Activated naive CD4-positive, alpha-beta T cell treated with anti-CD3 and anti-CD28 coated beads, Interleukin-2, amount 50 U/mL, for 24 hours (primary cell): Measurements from ENCODE around the gene HTR1E.
"Not testable (repeated sequence)": the region's sequence is repeated elsewhere in the genome, so short reads cannot be mapped to it uniquely, and the experiment has no call there.

ENCODE experiments used
- H3K27ac Mint-ChIP-seq: one replicate; pipeline ENCODE4 v1.8.0; 2021; ENCODE audit warnings: mild to moderate bottlenecking, mixed read lengths
- H3K27me3 Mint-ChIP-seq: one replicate; pipeline ENCODE4 v1.8.0; 2021; ENCODE audit warnings: mixed read lengths
- H3K36me3 Mint-ChIP-seq: one replicate; pipeline ENCODE4 v1.8.0; 2021; ENCODE audit warnings: mixed read lengths
- H3K4me1 Mint-ChIP-seq: one replicate; pipeline ENCODE4 v1.8.0; 2021; ENCODE audit warnings: mixed read lengths
- H3K4me3 Mint-ChIP-seq: one replicate; pipeline ENCODE4 v1.8.0; 2021; ENCODE audit warnings: mild to moderate bottlenecking, mixed read lengths
- H3K9me3 Mint-ChIP-seq: one replicate; pipeline ENCODE4 v1.8.0; 2021; ENCODE audit warnings: mixed read lengths

The HTR1E gene

GRCh38 chr6:86959656-86960055 lies 22.3 kb downstream of the HTR1E start:
- no peaks in the 10 kb centered on the region for H3K4me1 Mint-ChIP-seq
- no peaks in the 10 kb centered on the region for H3K9me3 Mint-ChIP-seq
- H3K27me3 Mint-ChIP-seq = no peaks in the 10 kb centered on the region
- no peak overlapping the region for H3K4me3 Mint-ChIP-seq
- H3K36me3 Mint-ChIP-seq = no peaks in the 10 kb centered on the region
- no peak overlapping the region for H3K27ac Mint-ChIP-seq

DNA sequence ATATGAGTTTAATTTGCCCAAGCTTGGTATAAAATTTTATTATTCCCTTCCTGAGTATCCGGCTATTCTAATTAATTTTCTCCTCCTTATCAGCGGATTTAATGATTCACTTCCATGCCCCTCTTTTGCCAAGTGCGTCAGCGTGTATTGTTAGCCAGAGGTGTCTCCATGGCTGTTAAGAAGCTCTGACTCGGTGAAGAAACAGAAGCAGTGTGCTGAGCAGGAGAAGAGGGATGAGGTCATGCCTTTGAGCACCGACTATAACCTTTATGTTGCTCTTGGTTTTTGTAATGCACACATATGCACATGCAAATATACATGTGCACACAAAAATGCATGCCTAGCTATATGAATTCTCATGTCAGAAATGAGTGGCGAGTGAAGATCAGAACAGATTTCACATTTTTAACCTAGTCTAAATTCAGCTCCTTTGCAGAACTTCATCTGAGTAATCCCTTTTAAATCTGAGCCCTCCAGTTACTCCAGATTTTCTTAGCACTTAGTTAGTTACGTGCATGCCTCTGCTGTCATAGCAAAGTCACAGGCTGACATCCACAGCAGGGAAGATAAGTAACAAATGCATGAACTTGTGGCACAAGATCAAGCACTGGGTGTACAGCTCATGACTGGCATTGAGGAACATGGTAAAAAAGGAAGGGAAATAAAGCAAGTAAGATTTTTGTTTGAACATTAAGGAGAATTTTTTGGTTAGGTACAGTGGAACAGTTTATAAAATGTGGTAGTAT lies 24.3 kb downstream of the HTR1E start:
- Mint-ChIP-seq H3K27ac (no peak overlapping the region), H3K4me1 (no peaks in the 10 kb centered on the region)

GRCh38 chr6:86963352-86963751 lies 26.0 kb downstream of the HTR1E start:
- H3K4me1 Mint-ChIP-seq = no peaks in the 10 kb centered on the region
- no peak overlapping the region for H3K4me3 Mint-ChIP-seq
- no peaks in the 10 kb centered on the region for H3K27me3 Mint-ChIP-seq
- H3K36me3 Mint-ChIP-seq = no peaks in the 10 kb centered on the region
- H3K9me3 Mint-ChIP-seq = no peaks in the 10 kb centered on the region
- H3K27ac Mint-ChIP-seq = no peak overlapping the region

More for the DNA sequence above, 24.3 kb downstream of the HTR1E start:
- Mint-ChIP-seq H3K36me3 (no peaks in the 10 kb centered on the region), H3K9me3 (no peaks in the 10 kb centered on the region), H3K27me3 (no peaks in the 10 kb centered on the region), H3K4me3 (no peak overlapping the region)

DNA sequence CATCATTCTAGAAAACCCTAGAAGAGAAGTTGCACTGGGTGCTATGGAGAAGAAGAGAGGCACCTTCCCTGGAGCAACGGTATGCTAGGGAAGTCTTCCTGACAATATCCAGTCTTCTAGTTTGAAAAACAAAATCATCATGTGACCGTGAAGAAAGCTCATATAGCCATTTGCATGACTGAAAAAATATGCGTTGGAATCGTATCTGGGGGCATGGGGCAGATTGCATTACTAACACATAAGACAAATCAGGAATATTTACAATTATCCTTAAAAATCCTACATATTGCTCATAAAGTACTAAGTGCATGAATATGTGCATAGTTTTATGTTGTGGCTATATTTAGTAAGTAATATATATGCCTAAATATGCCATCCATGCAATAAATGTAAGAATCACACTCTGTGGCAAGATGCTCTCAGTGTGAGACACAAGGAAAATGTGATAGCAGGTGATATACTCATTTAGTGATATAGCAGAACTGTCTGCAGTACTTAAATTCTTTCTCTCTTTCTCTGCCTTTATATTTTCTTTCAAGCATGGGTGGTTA lies 26.8 kb downstream of the HTR1E start:
- Mint-ChIP-seq H3K27ac (no peak overlapping the region), H3K4me3 (no peak overlapping the region), H3K36me3 (no peaks in the 10 kb centered on the region), H3K9me3 (no peaks in the 10 kb centered on the region), H3K27me3 (no peaks in the 10 kb centered on the region), H3K4me1 (no peaks in the 10 kb centered on the region)

GRCh38 chr6:86966271-86966670 lies 28.9 kb downstream of the HTR1E start:
- Mint-ChIP-seq H3K27ac (no peak overlapping the region), H3K4me3 (no peak overlapping the region), H3K9me3 (no peaks in the 10 kb centered on the region), H3K27me3 (no peaks in the 10 kb centered on the region), H3K4me1 (no peaks in the 10 kb centered on the region), H3K36me3 (no peaks in the 10 kb centered on the region)

- H3K9me3 Mint-ChIP-seq = no peaks in the 10 kb centered on the region
- no peak overlapping the region for H3K27ac Mint-ChIP-seq
- H3K4me1 Mint-ChIP-seq = no peaks in the 10 kb centered on the region
- H3K27me3 Mint-ChIP-seq = no peaks in the 10 kb centered on the region
- no peak overlapping the region for H3K4me3 Mint-ChIP-seq
- no peaks in the 10 kb centered on the region for H3K36me3 Mint-ChIP-seq
Observed at GRCh38 chr6:86969573-86969972, 32.2 kb downstream of the HTR1E start.

- no peaks in the 10 kb centered on the region for H3K36me3 Mint-ChIP-seq
- no peak overlapping the region for H3K4me3 Mint-ChIP-seq
- no peak overlapping the region for H3K27ac Mint-ChIP-seq
- H3K9me3 Mint-ChIP-seq = no peaks in the 10 kb centered on the region
- H3K4me1 Mint-ChIP-seq = no peaks in the 10 kb centered on the region
- H3K27me3 Mint-ChIP-seq = peaks cover 3% of the 10 kb centered on the region
Observed at GRCh38 chr6:86973088-86973487, 35.8 kb downstream of the HTR1E start.

- Mint-ChIP-seq H3K9me3 (no peaks in the 10 kb centered on the region), H3K4me3 (no peak overlapping the region), H3K36me3 (no peaks in the 10 kb centered on the region), H3K4me1 (no peaks in the 10 kb centered on the region), H3K27me3 (peaks cover 8% of the 10 kb centered on the region), H3K27ac (no peak overlapping the region)
Observed at GRCh38 chr6:86978251-86978650, 40.9 kb downstream of the HTR1E start.

- H3K9me3 Mint-ChIP-seq = peaks cover 17% of the 10 kb centered on the region
- peaks cover 4% of the 10 kb centered on the region for H3K27me3 Mint-ChIP-seq
- no peaks in the 10 kb centered on the region for H3K4me1 Mint-ChIP-seq
- H3K4me3 Mint-ChIP-seq = no peak overlapping the region
- no peak overlapping the region for H3K27ac Mint-ChIP-seq
- H3K36me3 Mint-ChIP-seq = no peaks in the 10 kb centered on the region
Observed at GRCh38 chr6:87001494-87001893, 64.2 kb downstream of the HTR1E start.

DNA sequence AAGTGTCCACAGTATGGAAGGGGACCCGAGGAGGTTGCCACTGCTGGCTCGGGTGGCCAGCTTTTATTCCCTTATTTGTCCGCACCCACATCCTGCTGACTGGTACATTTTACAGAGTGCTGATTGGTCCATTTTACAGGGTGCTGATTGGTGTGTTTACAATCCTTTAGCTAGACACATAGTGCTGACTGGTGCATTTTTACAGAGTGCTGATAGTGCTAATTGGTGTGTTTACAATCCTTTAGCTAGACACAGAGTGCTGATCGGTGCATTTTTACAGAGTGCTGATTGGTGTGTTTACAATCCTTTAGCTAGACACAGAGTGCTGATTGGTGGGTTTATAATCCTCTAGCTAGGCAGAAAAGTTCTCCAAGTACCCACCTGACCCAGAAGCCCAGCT lies 65.1 kb downstream of the HTR1E start:
- not testable (repeated sequence) for H3K4me3 Mint-ChIP-seq, H3K4me1 Mint-ChIP-seq, H3K36me3 Mint-ChIP-seq

GRCh38 chr6:87006541-87006940 lies 69.2 kb downstream of the HTR1E start:
- H3K4me1 Mint-ChIP-seq, H3K36me3 Mint-ChIP-seq, H3K27me3 Mint-ChIP-seq, H3K9me3 Mint-ChIP-seq, H3K4me3 Mint-ChIP-seq, H3K27ac Mint-ChIP-seq: not testable (repeated sequence)

More for the DNA sequence above, 65.1 kb downstream of the HTR1E start:
- not testable (repeated sequence) for H3K27me3 Mint-ChIP-seq, H3K27ac Mint-ChIP-seq
- H3K9me3 Mint-ChIP-seq = peaks cover 17% of the 10 kb centered on the region

GRCh38 chr6:87009581-87009980 lies 72.3 kb downstream of the HTR1E start:
- H3K36me3 Mint-ChIP-seq, H3K4me1 Mint-ChIP-seq, H3K27ac Mint-ChIP-seq, H3K27me3 Mint-ChIP-seq, H3K4me3 Mint-ChIP-seq, H3K9me3 Mint-ChIP-seq: not testable (repeated sequence)

- Mint-ChIP-seq H3K36me3 (no peaks in the 10 kb centered on the region), H3K27me3 (no peaks in the 10 kb centered on the region), H3K4me3 (no peak overlapping the region), H3K27ac (no peak overlapping the region), H3K9me3 (peaks cover 3% of the 10 kb centered on the region), H3K4me1 (no peaks in the 10 kb centered on the region)
Observed at GRCh38 chr6:87012035-87012434, 74.7 kb downstream of the HTR1E start.

- Mint-ChIP-seq H3K27me3 (no peaks in the 10 kb centered on the region), H3K4me1 (no peaks in the 10 kb centered on the region), H3K4me3 (no peak overlapping the region), H3K9me3 (peaks cover 3% of the 10 kb centered on the region), H3K27ac (no peak overlapping the region), H3K36me3 (no peaks in the 10 kb centered on the region)
Observed at GRCh38 chr6:87012743-87013142, 75.4 kb downstream of the HTR1E start.

- Mint-ChIP-seq H3K4me3 (no peak overlapping the region), H3K27me3 (peaks cover 9% of the 10 kb centered on the region), H3K27ac (no peak overlapping the region), H3K4me1 (no peaks in the 10 kb centered on the region), H3K36me3 (no peaks in the 10 kb centered on the region), H3K9me3 (no peaks in the 10 kb centered on the region)
Observed at GRCh38 chr6:87016772-87017171, 79.4 kb downstream of the HTR1E start.

DNA sequence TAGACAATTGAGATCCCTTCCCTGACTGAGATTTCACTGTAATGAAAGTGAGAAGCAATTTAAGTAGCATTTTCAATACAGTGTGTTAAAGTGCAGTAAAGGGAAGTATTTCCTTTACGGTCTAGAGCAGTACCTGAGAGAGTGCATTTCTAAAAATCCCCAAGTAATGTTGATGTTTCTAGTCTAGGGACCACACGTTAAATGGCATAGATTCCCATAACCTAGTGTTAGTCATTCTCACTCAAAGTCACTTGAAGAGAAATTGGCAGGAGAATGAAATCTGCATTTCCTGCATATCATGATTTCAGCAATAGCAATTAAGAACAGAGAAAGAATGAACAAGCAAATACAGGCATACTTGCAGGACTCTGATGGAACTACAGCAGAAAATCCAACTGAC lies 89.7 kb downstream of the HTR1E start:
- H3K36me3 Mint-ChIP-seq = no peaks in the 10 kb centered on the region
- H3K27ac Mint-ChIP-seq = no peak overlapping the region
- H3K4me3 Mint-ChIP-seq = no peak overlapping the region
- H3K9me3 Mint-ChIP-seq = no peaks in the 10 kb centered on the region
- peaks cover 6% of the 10 kb centered on the region for H3K27me3 Mint-ChIP-seq
- no peaks in the 10 kb centered on the region for H3K4me1 Mint-ChIP-seq
